Transverse colon (tissue), 4 donors: ENCODE results near the gene ZNF138. TPM values are rescaled to one million over a fixed set of nuclear protein-coding genes. Genes with fewer than 3 reads are reported as not detected.

Source experiments
- DNase-seq: peaks from one replicate; pipeline ENCODE4 v3.0.0-alpha.2; 2019
- H3K27ac ChIP-seq, 4 donors: fragments of 200-600 bp; sonication (generic); 2 replicates each; pipeline ENCODE4 v1.5.1; 2016 to 2018; ENCODE audit warnings: inconsistent platforms in 4 of 4
- H3K27me3 ChIP-seq: fragments of 200-600 bp; sonication (generic); 2 replicates; pipeline ENCODE4 v1.5.1; 2017; ENCODE audit warnings: inconsistent platforms
- H3K36me3 ChIP-seq, 4 donors: fragments of 200-600 bp; sonication (generic); 2 replicates each; pipeline ENCODE4 v1.5.1; 2017 to 2019; ENCODE audit warnings: inconsistent platforms in 4 of 4
- H3K4me1 ChIP-seq, 4 donors: fragments of 200-600 bp; sonication (generic); 2 replicates each; pipeline ENCODE4 v1.5.1; 2017 to 2020; ENCODE audit warnings: inconsistent platforms in 4 of 4
- H3K4me3 ChIP-seq, 4 donors: fragments of 200-600 bp; sonication (generic); 1 replicate in 1 of 4; 2 replicates in 3 of 4; pipeline versions ENCODE4 v1.5.1 to v1.6.1; 2017 to 2019; ENCODE audit warnings: inconsistent platforms in 4 of 4
- H3K9me3 ChIP-seq, 2 donors: fragments of 200-600 bp; sonication (generic); 2 replicates each; pipeline ENCODE4 v1.5.1; 2017 to 2019; ENCODE audit warnings: inconsistent platforms in 2 of 2
- CTCF ChIP-seq, 5 experiments: fragments of 200-600 bp in 3 of 5; fragments of 450-650 bp in 2 of 5; sonication (generic) in 3 of 5; IDR thresholded peaks; 1 replicate in 2 of 5; 2 replicates in 3 of 5; pipeline ENCODE4 v1.5.1; 2016 to 2017; ENCODE audit warnings: antibody characterized with exemption in 5 of 5, inconsistent platforms in 3 of 5, mild to moderate bottlenecking in 2 of 5, moderate library complexity in 1 of 5
- EP300 ChIP-seq: sonication (generic); formaldehyde crosslinking; IDR thresholded peaks from one replicate; pipeline ENCODE4 v1.6.1; 2017; ENCODE audit warnings: antibody characterized with exemption, low read depth
- POLR2A ChIP-seq: fragments of 450-650 bp; IDR thresholded peaks from one replicate; pipeline ENCODE4 v1.6.1; 2016; ENCODE audit warnings: antibody characterized with exemption, mild to moderate bottlenecking, moderate library complexity
- POLR2AphosphoS5 ChIP-seq, 3 donors: sonication (generic); formaldehyde crosslinking; IDR thresholded peaks; one replicate each; pipeline ENCODE4 v1.6.1; 2016; ENCODE audit warnings: antibody characterized with exemption in 3 of 3
- WGBS, 2 donors: methylation state at CpG; one replicate each; pipeline ENCODE4 v1.1.5; 2018; ENCODE audit warnings: low coverage in 1 of 2; 5-methylcytosine and 5-hydroxymethylcytosine counted together
- in situ Hi-C, 4 donors: fragments of 200-750 bp; cut with MboI; loops; one replicate each; pipeline versions ENCODE4 v1.15.0 to v1.15.1; 2017; ENCODE audit warnings: low sequenced_read_pairs in 3 of 4, low pct_ligation_motif_present in 1 of 4, low pct_unique_long_range_greater_than_20kb in 1 of 4
- intact Hi-C: fragments of 100-400 bp; cut with DNase I; formaldehyde crosslinking; loops from one replicate; pipeline ENCODE4 v1.15.1; 2023; ENCODE audit warnings: low total_unique reads
- total RNA-seq, 4 donors: library from RNA; depleted of rRNA; stranded (reverse); fragments of >200 nt; gene quantifications; one replicate each; pipeline ENCODE4 v1.1.0, GENCODE V29; 2016

Gene ZNF138
- total RNA-seq, 4 donors from 2014 or later = 4.2 to 17.2 (median 10.9) TPM

- DNase-seq = no peak
- no peak for TF ChIP-seq CTCF (IDR thresholded peaks at IDR 0.05)
- no peak for TF ChIP-seq POLR2A
- TF ChIP-seq EP300 = no peak
- no peak for TF ChIP-seq POLR2AphosphoS5 (IDR thresholded peaks at IDR 0.05)
- Histone ChIP-seq H3K27me3 (no peaks in the 10 kb centered on the region), H3K36me3 (no peaks in the 10 kb centered on the region), H3K27ac (no peak overlapping the region), H3K4me3 (no peak overlapping the region), H3K9me3 (no peaks in the 10 kb centered on the region), H3K4me1 (peaks cover 0 to 4% (median 0%) of the 10 kb centered on the region in 4 donors)
- intact Hi-C loops (no loop called here), in situ Hi-C loops (no loop called here)
- WGBS, 2 donors = 65 to 74% methylated on average over 6 to 10 of the region's 10 CpGs
Observed at GRCh38 chr7:64874114-64874513, 79.9 kb downstream of the ZNF138 start.

GRCh38 chr7:64874562-64875250 lies 80.5 kb downstream of the ZNF138 start:
- in situ Hi-C loops = loop anchor here in 1 of 4 donors (25.0 kb wide), 1 partner anchor 87 kb away; the partner anchor contains the start of gene ZNF138
- Histone ChIP-seq H3K27me3 (no peaks in the 10 kb centered on the region), H3K36me3 (no peaks in the 10 kb centered on the region), H3K4me3 (no peak overlapping the region), H3K9me3 (no peaks in the 10 kb centered on the region), H3K27ac (no peak overlapping the region), H3K4me1 (peaks cover 0 to 4% (median 0%) of the 10 kb centered on the region in 4 donors)
- DNase-seq = no peak
- WGBS, 2 donors = 78 to 90% methylated on average over 8 to 22 of the region's 23 CpGs
- no peak for TF ChIP-seq EP300
- TF ChIP-seq POLR2AphosphoS5 (IDR thresholded peaks at IDR 0.05) = no peak
- intact Hi-C loops = no loop called here

- WGBS, 2 donors = 85 to 92% methylated on average over 4 to 16 of the region's 18 CpGs
- TF ChIP-seq POLR2AphosphoS5 (IDR thresholded peaks at IDR 0.05) = no peak
- no peak for TF ChIP-seq CTCF (IDR thresholded peaks at IDR 0.05)
- TF ChIP-seq EP300 = no peak
- TF ChIP-seq POLR2A = no peak
- Histone ChIP-seq H3K36me3 (no peaks in the 10 kb centered on the region), H3K27me3 (no peaks in the 10 kb centered on the region), H3K4me1 (peaks cover 0 to 4% (median 0%) of the 10 kb centered on the region in 4 donors), H3K9me3 (no peaks in the 10 kb centered on the region), H3K27ac (no peak overlapping the region), H3K4me3 (no peak overlapping the region)
- DNase-seq = no peak
- intact Hi-C loops = no loop called here
- in situ Hi-C loops = loop anchor here in 1 of 4 donors (25.0 kb wide), 1 partner anchor 88 kb away; the partner anchor contains the start of gene ZNF138
Observed at GRCh38 chr7:64875258-64875657, 81.0 kb downstream of the ZNF138 start.

- 92 to 100% methylated on average over 4 to 23 of the region's 23 CpGs for WGBS, 2 donors
- no peak for DNase-seq
Observed at GRCh38 chr7:64875658-64876406, 81.6 kb downstream of the ZNF138 start.

More at GRCh38 chr7:64875658-64876406, 81.6 kb downstream of the ZNF138 start:
- in situ Hi-C loops (loop anchor here in 1 of 4 donors (25.0 kb wide), 1 partner anchor 89 kb away; the partner anchor contains the start of gene ZNF138), intact Hi-C loops (no loop called here)
- Histone ChIP-seq H3K27ac (no peak overlapping the region), H3K4me3 (no peak overlapping the region), H3K36me3 (no peaks in the 10 kb centered on the region), H3K9me3 (no peaks in the 10 kb centered on the region), H3K4me1 (peaks cover 0 to 4% (median 0%) of the 10 kb centered on the region in 4 donors), H3K27me3 (no peaks in the 10 kb centered on the region)
- TF ChIP-seq POLR2A = no peak
- no peak for TF ChIP-seq POLR2AphosphoS5 (IDR thresholded peaks at IDR 0.05)
- TF ChIP-seq CTCF (IDR thresholded peaks at IDR 0.05) = no peak
- no peak for TF ChIP-seq EP300
